ENCODE measurements around the gene EIF3I. TPM values are rescaled to one million over a fixed set of nuclear protein-coding genes. Genes with fewer than 3 reads are reported as not detected.

Gene EIF3I
- total and polyA plus RNA-seq, 2 donors from 2014 or later = 132 to 178 TPM

GRCh38 chr1:32241001-32241763 lies 19.0 kb downstream of the EIF3I start:
- FAIRE-seq = no peak
- intact Hi-C loops (cut with DNase I) = no loop called here
- H3K9ac ChIP-seq (ENCODE audit: low read length in 3 of 3) = peak overlapping the region; percentile 39 to 90 (median 84)
- H3K4me1 ChIP-seq (ENCODE audit: control insufficient read depth in 2 of 3, insufficient read depth in 2 of 3, low read depth in 1 of 3, low read length in 3 of 3) = peaks cover 0 to 7% (median 0%) of the 10 kb centered on the region in 3 donors
- no peaks in the 10 kb centered on the region for H3K36me3 ChIP-seq (ENCODE audit: control insufficient read depth in 2 of 3, insufficient read depth in 3 of 3, low read length in 3 of 3)
- no peak for TF ChIP-seq CTCF (IDR thresholded peaks at IDR 0.05; ENCODE audit: borderline replicate concordance, extremely low read depth, insufficient read depth)
- peak overlapping the region; percentile 63 to 81 (median 67) for H3K4me3 ChIP-seq (ENCODE audit: low read length in 3 of 3)
- peak; percentile 81 to 91 (median 88) for DNase-seq
- H3K9me3 ChIP-seq (ENCODE audit: control insufficient read depth in 2 of 3, insufficient read depth in 1 of 3, low read length in 3 of 3) = no peaks in the 10 kb centered on the region
- peak overlapping the region; percentile 82 to 91 for H3K27ac ChIP-seq (ENCODE audit: low read depth in 2 of 2, low read length in 2 of 2)
- H3K27me3 ChIP-seq (ENCODE audit: control insufficient read depth, insufficient read depth, low read length) = no peaks in the 10 kb centered on the region

- H3K4me3 ChIP-seq (ENCODE audit: low read length in 3 of 3) = no peak overlapping the region
- intact Hi-C loops (cut with DNase I) = no loop called here
- no peak for TF ChIP-seq CTCF (IDR thresholded peaks at IDR 0.05; ENCODE audit: borderline replicate concordance, extremely low read depth, insufficient read depth)
Measured at GRCh38 chr1:32242341-32242851, 20.2 kb downstream of the EIF3I start.

GRCh38 chr1:32246888-32247273 lies 24.7 kb downstream of the EIF3I start, which contains the start of gene FAM167B:
Gene FAM167B, plus strand, starts transcription at chr1:32247222. Its CDS starts 200 bp downstream, at chr1:32247422.
- H3K27ac ChIP-seq (ENCODE audit: low read depth in 2 of 2, low read length in 2 of 2) = peak within 1 kb of the TSS; percentile 86 to 89
- peak within 1 kb of the TSS in 2 of 3 donors; percentile 12 to 44 for H3K4me3 ChIP-seq (ENCODE audit: low read length in 3 of 3)
- FAIRE-seq = no peak
- H3K36me3 ChIP-seq (ENCODE audit: control insufficient read depth in 2 of 3, insufficient read depth in 3 of 3, low read length in 3 of 3) = no peaks in the 10 kb centered on the region
- TF ChIP-seq CTCF (IDR thresholded peaks at IDR 0.05; ENCODE audit: borderline replicate concordance, extremely low read depth, insufficient read depth) = no peak
- DNase-seq = peak in 2 of 5 donors; percentile 68 to 79
- peak within 1 kb of the TSS in 1 of 3 donors; percentile 69 for H3K9ac ChIP-seq (ENCODE audit: low read length in 3 of 3)
- peaks cover 0 to 22% (median 9%) of the 10 kb centered on the region in 3 donors for H3K4me1 ChIP-seq (ENCODE audit: control insufficient read depth in 2 of 3, insufficient read depth in 2 of 3, low read depth in 1 of 3, low read length in 3 of 3)
- intact Hi-C loops (cut with DNase I) = no loop called here
- no peaks in the 10 kb centered on the region for H3K9me3 ChIP-seq (ENCODE audit: control insufficient read depth in 2 of 3, insufficient read depth in 1 of 3, low read length in 3 of 3)
- H3K27me3 ChIP-seq (ENCODE audit: control insufficient read depth, insufficient read depth, low read length) = no peaks in the 10 kb centered on the region

More at GRCh38 chr1:32242341-32242851, 20.2 kb downstream of the EIF3I start:
- H3K4me1 ChIP-seq (ENCODE audit: control insufficient read depth in 2 of 3, insufficient read depth in 2 of 3, low read depth in 1 of 3, low read length in 3 of 3) = peaks cover 0 to 11% (median 0%) of the 10 kb centered on the region in 3 donors
- H3K36me3 ChIP-seq (ENCODE audit: control insufficient read depth in 2 of 3, insufficient read depth in 3 of 3, low read length in 3 of 3) = no peaks in the 10 kb centered on the region
- peak in 2 of 5 donors; percentile 22 to 58 for DNase-seq
- peak overlapping the region in 2 of 3 donors; percentile 16 to 22 for H3K9ac ChIP-seq (ENCODE audit: low read length in 3 of 3)
- H3K9me3 ChIP-seq (ENCODE audit: control insufficient read depth in 2 of 3, insufficient read depth in 1 of 3, low read length in 3 of 3) = no peaks in the 10 kb centered on the region
- FAIRE-seq = no peak
- H3K27me3 ChIP-seq (ENCODE audit: control insufficient read depth, insufficient read depth, low read length) = no peaks in the 10 kb centered on the region
- peak overlapping the region in 1 of 2 donors; percentile 23 for H3K27ac ChIP-seq (ENCODE audit: low read depth in 2 of 2, low read length in 2 of 2)

Measured in kidney (tissue), 14 donors.